Hepatocyte (in vitro differentiated cells): ENCODE results near the gene CARS2. TPM values are rescaled to one million over a fixed set of nuclear protein-coding genes. Genes with fewer than 3 reads are reported as not detected.

Source experiments
- DNase-seq: peaks from one replicate; pipeline ENCODE4 v3.0.0-alpha.2; 2016; ENCODE audit warnings: low spot score
- H2AFZ ChIP-seq: fragments of 200-600 bp; sonication (generic); 2 replicates; pipeline ENCODE4 v1.6.0; 2016; ENCODE audit warnings: antibody characterized with exemption, mild to moderate bottlenecking
- H3K27ac ChIP-seq: fragments of 200-600 bp; sonication (generic); 2 replicates; pipeline ENCODE4 v1.5.1; 2016; ENCODE audit warnings: mild to moderate bottlenecking
- H3K27me3 ChIP-seq: fragments of 200-600 bp; sonication (generic); 2 replicates; pipeline ENCODE4 v1.6.1; 2016
- H3K36me3 ChIP-seq: fragments of 200-600 bp; sonication (generic); replicated peaks from 2 replicates; pipeline ENCODE4 v1.5.1; 2016; ENCODE audit warnings: low read depth; ENCODE audit not compliant: insufficient read depth
- H3K4me1 ChIP-seq: fragments of 200-600 bp; sonication (generic); 2 replicates; pipeline ENCODE4 v1.5.1; 2016; ENCODE audit warnings: mild to moderate bottlenecking, moderate library complexity; ENCODE audit not compliant: insufficient read depth
- H3K4me2 ChIP-seq: fragments of 200-600 bp; sonication (generic); 2 replicates; pipeline ENCODE4 v1.6.0; 2016
- H3K4me3 ChIP-seq: fragments of 200-600 bp; sonication (generic); 2 replicates; pipeline ENCODE4 v1.5.1; 2016; ENCODE audit warnings: mild to moderate bottlenecking
- H3K79me2 ChIP-seq: fragments of 200-600 bp; sonication (generic); 2 replicates; pipeline ENCODE4 v1.6.0; 2017; ENCODE audit warnings: mild to moderate bottlenecking
- H3K9me2 ChIP-seq: fragments of 200-600 bp; sonication (generic); replicated peaks from 2 replicates; pipeline ENCODE4 v1.6.0; 2017; ENCODE audit warnings: mild to moderate bottlenecking; ENCODE audit not compliant: insufficient read depth
- H3K9me3 ChIP-seq: fragments of 200-600 bp; sonication (generic); 2 replicates; pipeline ENCODE4 v1.5.1; 2016; ENCODE audit warnings: low read depth, mild to moderate bottlenecking
- H4K20me1 ChIP-seq: fragments of 200-600 bp; sonication (generic); 2 replicates; pipeline ENCODE4 v1.6.0; 2016; ENCODE audit warnings: mild to moderate bottlenecking; ENCODE audit not compliant: insufficient read depth, poor library complexity, severe bottlenecking
- CTCF ChIP-seq: fragments of 200-600 bp; sonication (generic); IDR thresholded peaks from 2 replicates; pipeline ENCODE4 v1.5.1; 2016; ENCODE audit warnings: antibody characterized with exemption, mild to moderate bottlenecking; ENCODE audit not compliant: poor library complexity
- EZH2 ChIP-seq: fragments of 200-600 bp; sonication (generic); IDR thresholded peaks from 2 replicates; pipeline ENCODE4 v1.6.1; 2016; ENCODE audit warnings: antibody characterized with exemption, mild to moderate bottlenecking, borderline replicate concordance
- EZH2phosphoT487 ChIP-seq: fragments of 200-600 bp; sonication (generic); IDR thresholded peaks from one replicate; pipeline ENCODE4 v1.6.1; 2018; ENCODE audit warnings: antibody characterized with exemption, mild to moderate bottlenecking, low read depth, moderate library complexity; ENCODE audit not compliant: unreplicated experiment, severe bottlenecking
- WGBS: methylation state at CpG from one replicate; pipeline ENCODE4 v1.1.6; 2016; ENCODE audit warnings: low lambda C conversion rate; ENCODE audit errors: missing lambda C conversion rate; 5-methylcytosine and 5-hydroxymethylcytosine counted together
- polyA plus RNA-seq: library from polyadenylated mRNA; unstranded; fragments of >200 nt; fragmentation: Nextera tagmentation; extraction: Ambion mirVana; gene quantifications from 2 replicates; pipeline ENCODE4 v1.2.1, GENCODE V29; 2016
- total RNA-seq: library from RNA; depleted of rRNA; stranded (reverse); fragments of >200 nt; gene quantifications from 2 replicates; pipeline ENCODE4 v1.2.3, GENCODE V29; 2014

Gene CARS2
- total and polyA plus RNA-seq, 2 experiments from 2014 or later, result 72.9 to 105 TPM

DNA sequence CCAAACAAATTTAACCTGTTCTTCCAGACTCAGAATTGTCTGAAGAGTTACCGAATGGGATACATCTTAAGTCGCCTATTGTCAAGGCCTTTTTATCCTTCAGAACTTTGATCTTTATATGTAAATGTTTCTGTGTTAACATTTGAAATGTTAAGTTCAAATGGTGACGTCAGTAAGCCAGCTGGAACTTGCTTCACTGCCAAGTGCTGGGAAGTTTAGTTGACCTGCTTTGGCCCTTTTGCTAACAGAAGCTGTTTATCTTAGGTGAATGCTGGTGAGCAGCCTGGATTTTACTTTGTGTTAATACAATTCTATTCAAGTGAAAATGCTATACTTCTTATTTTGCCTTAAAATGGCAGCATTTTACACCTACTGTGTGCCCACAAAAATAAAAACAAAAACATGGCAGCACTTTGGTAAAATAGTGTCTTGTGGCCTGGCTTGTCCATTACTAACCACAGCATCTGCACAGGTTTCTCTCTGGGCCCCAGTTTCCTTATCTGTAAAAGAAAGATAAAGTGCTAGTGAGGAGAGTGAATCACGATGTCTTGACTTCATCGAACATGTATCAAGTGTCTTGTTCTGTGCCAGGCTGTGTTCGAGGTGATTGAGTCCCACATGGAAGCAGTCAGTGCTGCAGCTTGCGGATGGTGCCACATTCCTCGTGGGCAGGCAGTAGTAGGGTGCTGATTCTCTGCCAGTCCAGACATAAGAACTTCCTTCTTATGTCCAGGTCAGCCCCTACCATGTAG lies 88.4 kb downstream of the CARS2 start:
- H4K20me1 ChIP-seq, result peaks cover 51% of the 10 kb centered on the region
- H3K4me3 ChIP-seq, result no peak overlapping the region
- H3K27me3 ChIP-seq, result no peaks in the 10 kb centered on the region
- peaks cover 67% of the 10 kb centered on the region for H3K79me2 ChIP-seq
- WGBS, result 45% methylated on average over 8 of the region's 8 CpGs
- H3K4me2 ChIP-seq, result peak overlapping the region; percentile 96
- H3K36me3 ChIP-seq, result no peaks in the 10 kb centered on the region
- peak overlapping the region; percentile 94 for H3K27ac ChIP-seq
- H3K4me1 ChIP-seq, result peaks cover 33% of the 10 kb centered on the region
- H3K9me3 ChIP-seq, result no peaks in the 10 kb centered on the region
- H3K9me2 ChIP-seq, result no peaks in the 10 kb centered on the region
- TF ChIP-seq EZH2phosphoT487 (no peak), EZH2 (no peak), CTCF (no peak)
- DNase-seq, result peak; percentile 69
- no peak overlapping the region for H2AFZ ChIP-seq

DNA sequence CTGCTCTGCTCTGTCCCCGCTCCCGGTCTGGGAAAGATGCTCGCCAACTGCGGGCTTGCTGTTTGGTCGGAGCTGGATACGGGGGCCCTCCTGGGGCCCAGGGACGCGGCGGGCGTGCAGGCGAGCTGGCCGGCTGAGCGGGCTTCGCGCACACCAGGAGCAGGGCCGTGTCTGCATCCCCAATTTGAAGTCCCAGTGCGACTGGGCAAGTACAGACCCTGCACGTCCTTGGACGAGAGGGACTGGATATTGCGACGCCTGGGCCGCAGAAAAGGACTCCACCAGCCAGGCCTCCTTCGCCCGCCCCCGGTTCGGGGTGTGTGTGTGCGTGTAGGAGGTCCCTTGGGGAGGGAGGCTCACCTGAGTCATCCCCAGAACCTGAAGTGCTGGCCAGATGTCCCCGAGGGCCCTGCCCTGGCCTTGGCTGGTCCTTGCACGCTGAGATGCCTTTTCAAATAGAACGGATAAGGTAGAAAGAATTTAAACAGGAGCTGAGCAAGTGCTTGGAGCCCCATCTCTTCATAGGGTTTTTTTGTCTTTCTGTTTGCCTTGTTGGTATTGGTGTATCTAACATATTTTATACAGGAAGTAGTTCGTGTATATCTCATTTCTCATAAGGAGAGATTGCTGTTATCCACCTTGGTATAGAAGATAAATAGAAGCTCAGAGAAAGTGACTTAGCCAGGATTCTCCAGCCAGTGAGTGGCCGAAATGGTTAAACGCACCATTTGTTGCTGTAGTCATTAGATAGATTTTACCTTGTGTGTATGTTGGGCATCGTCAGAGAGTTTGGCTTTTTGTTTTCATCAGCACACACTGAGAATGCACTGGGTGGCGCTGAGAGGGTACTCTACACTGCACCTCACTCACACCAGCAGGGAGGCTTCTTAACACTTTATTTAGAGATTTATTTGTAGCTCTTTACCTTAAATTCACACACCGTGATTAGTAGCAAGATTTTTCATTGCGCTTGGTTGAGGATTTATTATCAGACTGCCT lies 89.5 kb downstream of the CARS2 start:
- Histone ChIP-seq H3K4me1 (peaks cover 33% of the 10 kb centered on the region), H3K79me2 (peaks cover 56% of the 10 kb centered on the region)
- peak; percentile 80 for DNase-seq

More for the DNA sequence above, 89.5 kb downstream of the CARS2 start:
- H3K4me2 ChIP-seq, result peak overlapping the region; percentile 96
- WGBS, result 10% methylated on average over 35 of the region's 37 CpGs
- H2AFZ ChIP-seq, result peak overlapping the region; percentile 61
- H3K9me2 ChIP-seq, result no peaks in the 10 kb centered on the region
- TF ChIP-seq CTCF (peak; percentile 18), EZH2 (no peak), EZH2phosphoT487 (no peak)
- peak overlapping the region; percentile 53 for H3K4me3 ChIP-seq
- peak overlapping the region; percentile 94 for H3K27ac ChIP-seq
- no peaks in the 10 kb centered on the region for H3K9me3 ChIP-seq
- no peaks in the 10 kb centered on the region for H3K27me3 ChIP-seq
- no peaks in the 10 kb centered on the region for H3K36me3 ChIP-seq
- peaks cover 41% of the 10 kb centered on the region for H4K20me1 ChIP-seq
